H1 (cell line): ENCODE measurements around the gene RBM47. TPM values are rescaled to one million over a fixed set of nuclear protein-coding genes. Genes with fewer than 3 reads are reported as not detected.

Experiments
- CTCF ChIA-PET: fragments of 300-600 bp; sonication (Branson Sonifier 250); formaldehyde crosslinking; loops from one replicate; lab custom pipeline; 2021; ENCODE audit not compliant: partially characterized antibody; lab: Charles Lee
- POLR2A ChIA-PET: fragments of 300-600 bp; sonication (Branson Sonifier 250); formaldehyde crosslinking; loops from one replicate; lab custom pipeline; 2021; ENCODE audit warnings: inconsistent platforms; ENCODE audit not compliant: partially characterized antibody; lab: Charles Lee
- DNase-seq, 2 experiments: peaks; one replicate each; pipeline versions ENCODE4 v3.0.0 to v3.0.0-alpha.2; 2010 to 2022; ENCODE audit warnings: low spot score in 2 of 2, low read depth in 1 of 2, mixed read lengths in 1 of 2
- FAIRE-seq: peaks from 2 replicates; lab custom pipeline; 2011; peaks lifted over from hg19 to GRCh38; lab: Jason Lieb, UNC
- H2AFZ ChIP-seq: 2 replicates; pipeline ENCODE4 v1.8.1; 2012; ENCODE audit warnings: low read length, inconsistent platforms
- H2AK5ac ChIP-seq: 2 replicates; pipeline ENCODE4 v1.6.1; 2013; ENCODE audit warnings: low read depth, low read length
- H2BK120ac ChIP-seq: replicated peaks from 2 replicates; pipeline ENCODE3; 2013; ENCODE audit warnings: low read depth, low read length, inconsistent platforms
- H2BK12ac ChIP-seq: 2 replicates; pipeline ENCODE4 v1.6.1; 2013; ENCODE audit warnings: low read depth, low read length
- H2BK15ac ChIP-seq: 2 replicates; pipeline ENCODE4 v1.6.1; 2013; ENCODE audit warnings: low read length
- H2BK20ac ChIP-seq: 2 replicates; pipeline ENCODE4 v1.6.1; 2013; ENCODE audit warnings: low read length
- H2BK5ac ChIP-seq: 2 replicates; pipeline ENCODE4 v1.6.1; 2013; ENCODE audit warnings: low read depth, low read length
- H3K14ac ChIP-seq: 2 replicates; pipeline ENCODE4 v1.6.1; 2013; ENCODE audit warnings: inconsistent platforms; ENCODE audit not compliant: insufficient read length
- H3K18ac ChIP-seq: 2 replicates; pipeline ENCODE4 v1.6.1; 2013; ENCODE audit warnings: low read length; ENCODE audit errors: extremely low read depth
- H3K23ac ChIP-seq: 2 replicates; pipeline ENCODE4 v1.6.1; 2013; ENCODE audit warnings: inconsistent platforms; ENCODE audit not compliant: insufficient read length
- H3K23me2 ChIP-seq: 2 replicates; pipeline ENCODE4 v1.6.1; 2013; ENCODE audit warnings: low read depth, low read length
- H3K27ac ChIP-seq: 2 replicates; pipeline ENCODE4 v1.6.1; 2011; ENCODE audit warnings: low read depth, low read length, inconsistent platforms
- H3K27me3 ChIP-seq, 4 experiments: replicated peaks in 1 of 4; 1 replicate in 1 of 4; 2 replicates in 3 of 4; pipeline versions ENCODE4 v1.6.1 to v1.8.1; 2011 to 2013; ENCODE audit warnings: low read length in 3 of 4, mild to moderate bottlenecking in 3 of 4, inconsistent platforms in 2 of 4, mixed read lengths in 2 of 4, moderate library complexity in 1 of 4; ENCODE audit not compliant: control insufficient read depth in 3 of 4, insufficient read depth in 3 of 4; ENCODE audit errors: extremely low read depth in 1 of 4
- H3K36me3 ChIP-seq, 4 experiments: 2 replicates each; pipeline versions ENCODE4 v1.6.1 to v1.8.1; 2011 to 2013; ENCODE audit warnings: mild to moderate bottlenecking in 4 of 4, low read length in 3 of 4, moderate library complexity in 2 of 4, control low read depth in 1 of 4, inconsistent platforms in 1 of 4; ENCODE audit not compliant: insufficient read depth in 4 of 4, control insufficient read depth in 2 of 4
- H3K4ac ChIP-seq: replicated peaks from 2 replicates; pipeline ENCODE3; 2013; ENCODE audit warnings: low read length, low read depth, mixed read lengths, inconsistent platforms; ENCODE audit not compliant: insufficient read length
- H3K4me1 ChIP-seq, 4 experiments: replicated peaks in 1 of 4; 1 replicate in 1 of 4; 2 replicates in 3 of 4; pipeline versions ENCODE4 v1.6.1 to v1.8.1; 2011 to 2013; ENCODE audit warnings: low read length in 3 of 4, inconsistent platforms in 2 of 4, mixed read lengths in 1 of 4; ENCODE audit not compliant: insufficient read depth in 4 of 4, control insufficient read depth in 3 of 4
- H3K4me2 ChIP-seq, 2 experiments: 2 replicates each; pipeline versions ENCODE4 v1.6.1 to v1.8.1; 2011 to 2013; ENCODE audit warnings: low read depth in 2 of 2, low read length in 2 of 2, control low read depth in 1 of 2, inconsistent platforms in 1 of 2, mild to moderate bottlenecking in 1 of 2; ENCODE audit not compliant: insufficient read depth in 1 of 2
- H3K4me3 ChIP-seq, 4 experiments: fragments of 200-600, 300-600 bp in 1 of 4; sonication (generic), shearing (Covaris generic), sonication (Bioruptor Twin) in 1 of 4; 2 replicates each; pipeline versions ENCODE4 v1.5.1 to v1.8.1; 2011 to 2016; ENCODE audit warnings: low read length in 4 of 4, low read depth in 3 of 4, control low read depth in 2 of 4, inconsistent platforms in 2 of 4, mild to moderate bottlenecking in 2 of 4, mixed read lengths in 1 of 4, moderate library complexity in 1 of 4; ENCODE audit not compliant: insufficient read depth in 2 of 4; ENCODE audit errors: extremely low read depth in 1 of 4
- H3K56ac ChIP-seq: replicated peaks from 2 replicates; pipeline ENCODE3; 2013; ENCODE audit warnings: low read depth, mild to moderate bottlenecking, mixed read lengths, low read length, inconsistent platforms; ENCODE audit not compliant: insufficient read length
- H3K79me1 ChIP-seq: 2 replicates; pipeline ENCODE4 v1.6.1; 2013; ENCODE audit warnings: low read depth, low read length, control low read depth
- H3K79me2 ChIP-seq, 2 experiments: 2 replicates each; pipeline versions ENCODE4 v1.6.1 to v1.8.1; 2012 to 2013; ENCODE audit warnings: low read length in 2 of 2, mild to moderate bottlenecking in 2 of 2, inconsistent platforms in 1 of 2; ENCODE audit not compliant: insufficient read depth in 2 of 2, control insufficient read depth in 1 of 2
- H3K9ac ChIP-seq, 4 experiments: replicated peaks in 1 of 4; 1 replicate in 1 of 4; 2 replicates in 3 of 4; pipeline versions ENCODE4 v1.6.1 to v1.8.1; 2011 to 2013; ENCODE audit warnings: low read depth in 3 of 4, low read length in 3 of 4, control low read depth in 2 of 4, mild to moderate bottlenecking in 2 of 4, moderate library complexity in 2 of 4, inconsistent platforms in 1 of 4; ENCODE audit errors: extremely low read depth in 1 of 4
- H3K9me3 ChIP-seq, 2 experiments: 2 replicates each; pipeline versions ENCODE4 v1.6.1 to v1.8.1; 2012 to 2013; ENCODE audit warnings: mild to moderate bottlenecking in 2 of 2, moderate library complexity in 2 of 2, control low read depth in 1 of 2, inconsistent platforms in 1 of 2, low read depth in 1 of 2, low read length in 1 of 2, mixed read lengths in 1 of 2; ENCODE audit not compliant: insufficient read depth in 2 of 2
- H4K20me1 ChIP-seq, 2 experiments: replicated peaks in 1 of 2; 2 replicates each; pipeline versions ENCODE3 to v1.8.1; 2011 to 2013; ENCODE audit warnings: inconsistent platforms in 2 of 2, low read length in 2 of 2, mild to moderate bottlenecking in 1 of 2; ENCODE audit not compliant: insufficient read depth in 2 of 2, control insufficient read depth in 1 of 2
- H4K5ac ChIP-seq: 2 replicates; pipeline ENCODE4 v1.6.1; 2013; ENCODE audit warnings: low read length, low read depth, mixed read lengths, inconsistent platforms; ENCODE audit not compliant: insufficient read length
- H4K8ac ChIP-seq: 2 replicates; pipeline ENCODE4 v1.8.0; 2013; ENCODE audit warnings: mild to moderate bottlenecking, moderate library complexity, low read length, inconsistent platforms; ENCODE audit not compliant: insufficient read depth; ENCODE audit errors: extremely low read depth
- H4K91ac ChIP-seq: replicated peaks from 2 replicates; pipeline ENCODE3; 2013; ENCODE audit warnings: low read length, mixed read lengths, inconsistent platforms; ENCODE audit not compliant: insufficient read length
- BCL11A ChIP-seq, 2 experiments: IDR thresholded peaks; one replicate each; pipeline ENCODE4 v1.6.1; 2011; ENCODE audit warnings: low read depth in 2 of 2, low read length in 2 of 2, mild to moderate bottlenecking in 2 of 2
- CREB1 ChIP-seq: IDR thresholded peaks from 2 replicates; pipeline ENCODE4 v1.6.1; 2012; ENCODE audit warnings: inconsistent platforms
- E2F6 ChIP-seq: IDR thresholded peaks from 2 replicates; pipeline ENCODE4 v1.6.1; 2012; ENCODE audit warnings: inconsistent platforms
- KDM5A ChIP-seq: fragments of 200-600 bp; IDR thresholded peaks from 2 replicates; pipeline ENCODE4 v1.7.1; 2012; ENCODE audit warnings: mild to moderate bottlenecking, low read length, inconsistent platforms, mixed read lengths
- POLR2A ChIP-seq, 2 experiments: IDR thresholded peaks; 1 replicate in 1 of 2; 2 replicates in 1 of 2; pipeline ENCODE4 v1.6.1; 2011; ENCODE audit warnings: low read depth in 2 of 2, low read length in 2 of 2, mild to moderate bottlenecking in 2 of 2; ENCODE audit errors: control extremely low read depth in 1 of 2
- RAD21 ChIP-seq, 2 experiments: IDR thresholded peaks in 1 of 2; conservative IDR thresholded peaks in 1 of 2; 2 replicates each; pipeline ENCODE4 v1.6.1; 2011; ENCODE audit warnings: low read depth in 2 of 2, low read length in 2 of 2, improper control_type of control experiment in 1 of 2, inconsistent platforms in 1 of 2, mild to moderate bottlenecking in 1 of 2, moderate library complexity in 1 of 2
- RFX5 ChIP-seq: IDR thresholded peaks from 2 replicates; pipeline ENCODE4 v1.6.1; 2011; ENCODE audit warnings: low read depth, low read length, improper control_type of control experiment, borderline replicate concordance
- RNF2 ChIP-seq: fragments of 200-900, 300-1000 bp; sonication (generic); IDR thresholded peaks from 2 replicates; pipeline ENCODE4 v1.7.1; 2016; ENCODE audit warnings: borderline replicate concordance, low read depth, mild to moderate bottlenecking, antibody characterized with exemption, low read length; ENCODE audit not compliant: poor library complexity, severe bottlenecking; ENCODE audit errors: missing control alignments
- SIRT6 ChIP-seq: IDR thresholded peaks from one replicate; pipeline ENCODE4 v1.7.1; 2012; ENCODE audit warnings: low read length, inconsistent platforms
- SIX5 ChIP-seq: IDR thresholded peaks from 2 replicates; pipeline ENCODE4 v1.6.1; 2011; ENCODE audit warnings: mild to moderate bottlenecking, low read depth, low read length
- SP1 ChIP-seq: IDR thresholded peaks from 2 replicates; pipeline ENCODE4 v1.6.1; 2011; ENCODE audit warnings: low read depth, low read length
- SP4 ChIP-seq: IDR thresholded peaks from 2 replicates; pipeline ENCODE4 v1.6.1; 2012; ENCODE audit warnings: low read length, inconsistent platforms
- SRF ChIP-seq: IDR thresholded peaks from 2 replicates; pipeline ENCODE4 v1.6.1; 2011; ENCODE audit warnings: mild to moderate bottlenecking, low read depth, low read length, moderate library complexity
- TBP ChIP-seq: IDR thresholded peaks from 2 replicates; pipeline ENCODE4 v1.6.1; 2011; ENCODE audit warnings: low read depth, low read length, improper control_type of control experiment
- TEAD4 ChIP-seq: IDR thresholded peaks from 2 replicates; pipeline ENCODE4 v1.6.1; 2012; ENCODE audit warnings: low read depth, low read length, inconsistent platforms, mixed read lengths
- WGBS, 2 experiments: shearing (Covaris generic) in 1 of 2; methylation state at CpG; one replicate each; pipeline versions ENCODE4 v1.1.6 to v1.1.7; 2013 to 2015; ENCODE audit warnings: low lambda C conversion rate in 2 of 2, mixed read lengths in 2 of 2, inconsistent platforms in 1 of 2, low coverage in 1 of 2, missing lambda C conversion rate in 1 of 2; ENCODE audit not compliant: insufficient replicate concordance in 2 of 2, insufficient coverage in 1 of 2, insufficient read length in 1 of 2; ENCODE audit errors: extremely low coverage in 1 of 2, missing lambda C conversion rate in 1 of 2; 5-methylcytosine and 5-hydroxymethylcytosine counted together
- polyA plus RNA-seq, 7 experiments: library from polyadenylated mRNA; depleted of rRNA in 3 of 7; stranded (reverse) in 5 of 7; unstranded in 2 of 7; fragments of >200 nt in 5 of 7; fragments of 200-250 nt in 2 of 7; gene quantifications; 1 replicate in 5 of 7; 2 replicates in 1 of 7; 4 replicates in 1 of 7; pipeline versions ENCODE4 v1.2.1 to v1.2.3, GENCODE V29; 2011 to 2013; ENCODE audit warnings: missing spikeins in 2 of 7, mixed read lengths in 2 of 7
- total RNA-seq: library from RNA; stranded (reverse); fragmentation: NEBNext Ultra II Directional; extraction: Animal tissue kit (Norgen Biotek cat#: 25700); gene quantifications from 2 replicates; pipeline ENCODE4 v1.2.1, GENCODE V29; 2021

The RBM47 gene
- total and polyA plus RNA-seq, 2 of the 8 experiments (the other 6 are each of a cell fraction or from before 2014, with no cell fraction given) = 42.8 to 78.9 TPM

- WGBS, 2 experiments = 91% methylated on average over 4 of the region's 4 CpGs; no CpG with 5 or more reads in 1 of the 2 experiments
- no peak for FAIRE-seq
- POLR2A ChIA-PET = interaction anchor here (1.1 kb wide), 1 partner anchor 9 kb away, joined by 3 read pairs; no protein-coding TSS in a partner anchor
- TF ChIP-seq KDM5A = no peak
- TF ChIP-seq BCL11A (IDR thresholded peaks at IDR 0.05; ENCODE audit: low read depth in 2 of 2, low read length in 2 of 2) = no peak
- TF ChIP-seq SRF = no peak
- no peak for TF ChIP-seq TEAD4
- no peak for TF ChIP-seq CREB1
- TF ChIP-seq E2F6 = no peak
- TF ChIP-seq SP1 = no peak
- TF ChIP-seq RAD21 (IDR thresholded peaks at IDR 0.05 in 1 of 2, conservative IDR thresholded peaks at IDR 0.05 in 1 of 2; ENCODE audit: low read depth in 2 of 2, low read length in 2 of 2) = no peak
- TF ChIP-seq POLR2A (IDR thresholded peaks at IDR 0.05; ENCODE audit: control extremely low read depth in 1 of 2, low read depth in 2 of 2, low read length in 2 of 2) = no peak
- TF ChIP-seq TBP = no peak
- no peak for TF ChIP-seq RFX5
- TF ChIP-seq SIRT6 = no peak
- no peak for TF ChIP-seq SP4
- TF ChIP-seq SIX5 = no peak
- no peak for TF ChIP-seq RNF2
Measured at GRCh38 chr4:40536032-40536431, 93.6 kb downstream of the RBM47 start.

More at GRCh38 chr4:40536032-40536431, 93.6 kb downstream of the RBM47 start:
- peaks cover 0 to 2% of the 10 kb centered on the region in 2 experiments for H4K20me1 ChIP-seq
- peaks cover 0 to 5% (median 3%) of the 10 kb centered on the region in 4 experiments; a peak in 1 of 8 replicates for H3K36me3 ChIP-seq
- H3K56ac ChIP-seq = no peak overlapping the region
- no peak overlapping the region for H3K18ac ChIP-seq
- H4K5ac ChIP-seq = no peak overlapping the region
- no peaks in the 10 kb centered on the region for H3K9me3 ChIP-seq
- H3K27ac ChIP-seq = no peak overlapping the region
- no peak overlapping the region for H2BK20ac ChIP-seq
- no peak overlapping the region for H4K91ac ChIP-seq
- 0 out of 4 replicates have a peak, but pooled peaks cover 0 to 3% of the 10 kb centered on the region in 2 experiments for H3K79me2 ChIP-seq
- no peak overlapping the region for H3K14ac ChIP-seq
- no peaks in the 10 kb centered on the region for H3K4me1 ChIP-seq
- no peak overlapping the region for H3K9ac ChIP-seq
- no peaks in the 10 kb centered on the region; the same call in 1 of the 2 replicates for H3K79me1 ChIP-seq
- H2BK120ac ChIP-seq = no peak overlapping the region
- no peak overlapping the region for H2BK12ac ChIP-seq
- H3K23ac ChIP-seq = no peak overlapping the region
- no peak overlapping the region for H3K4ac ChIP-seq
- H2BK15ac ChIP-seq = no peak overlapping the region
- H2AK5ac ChIP-seq = no peak overlapping the region
- CTCF ChIA-PET = interaction anchor here (0.6 kb wide), 1 partner anchor 32 kb away, joined by 4 read pairs; no protein-coding TSS in a partner anchor
- no peak overlapping the region for H2AFZ ChIP-seq
- no peak overlapping the region for H4K8ac ChIP-seq
- H3K23me2 ChIP-seq = no peaks in the 10 kb centered on the region
- H3K27me3 ChIP-seq = no peaks in the 10 kb centered on the region
- no peak overlapping the region for H2BK5ac ChIP-seq
- no peak overlapping the region for H3K4me3 ChIP-seq
- DNase-seq = no peak
- H3K4me2 ChIP-seq = no peak overlapping the region
